SU-DHL-6 (cell line): Measurements from ENCODE around the gene KIF12.

ENCODE experiments used
- H2AFZ ChIP-seq: fragments of 200-600 bp; sonication (generic); 2 replicates; pipeline ENCODE4 v1.6.1; 2014; ENCODE audit warnings: low read depth, mild to moderate bottlenecking, moderate library complexity, mixed read lengths, antibody characterized with exemption, low read length; ENCODE audit not compliant: severe bottlenecking
- H3F3A ChIP-seq: fragments of 200-600 bp; shearing (Covaris generic); 2 replicates; pipeline ENCODE4 v1.6.0; 2016; ENCODE audit warnings: antibody characterized with exemption, mild to moderate bottlenecking; ENCODE audit not compliant: insufficient read depth
- H3K27ac ChIP-seq: fragments of 200-600 bp; sonication (generic); 2 replicates; pipeline ENCODE4 v1.5.1; 2016; ENCODE audit warnings: low read depth, mild to moderate bottlenecking, low read length, moderate library complexity, mixed read lengths
- H3K27me3 ChIP-seq: fragments of 200-600 bp; sonication (generic), shearing (Covaris generic); 2 replicates; pipeline ENCODE4 v1.6.0; 2014; ENCODE audit warnings: mild to moderate bottlenecking, low read length
- H3K36me3 ChIP-seq: fragments of 200-600 bp; sonication (generic); 2 replicates; pipeline ENCODE4 v1.6.1; 2014; ENCODE audit warnings: mild to moderate bottlenecking, low read length, mixed read lengths
- H3K4me2 ChIP-seq: fragments of 300-600, 200-600 bp; shearing (Covaris generic), sonication (generic); 2 replicates; pipeline ENCODE4 v1.6.0; 2014; ENCODE audit warnings: low read length, low read depth, mild to moderate bottlenecking; ENCODE audit not compliant: poor library complexity, severe bottlenecking
- H3K4me3 ChIP-seq: fragments of 200-600 bp; sonication (generic); 2 replicates; pipeline ENCODE4 v1.5.1; 2014; ENCODE audit warnings: antibody characterized with exemption, low read length, mild to moderate bottlenecking, mixed read lengths; ENCODE audit not compliant: insufficient read depth, poor library complexity, severe bottlenecking
- H3K79me2 ChIP-seq: fragments of 200-600 bp; sonication (generic); 2 replicates; pipeline ENCODE4 v1.6.1; 2014; ENCODE audit warnings: mild to moderate bottlenecking, low read length, moderate library complexity; ENCODE audit not compliant: insufficient read depth
- H3K9ac ChIP-seq: fragments of 200-600 bp; sonication (generic); 2 replicates; pipeline ENCODE4 v1.7.0; 2014; ENCODE audit warnings: mild to moderate bottlenecking, low read length
- H3K9me2 ChIP-seq: fragments of 200-600 bp; sonication (generic); replicated peaks from 2 replicates; pipeline ENCODE4 v1.6.1; 2014; ENCODE audit warnings: low read length; ENCODE audit not compliant: insufficient read depth
- H3K9me3 ChIP-seq: fragments of 200-600 bp; sonication (generic); 2 replicates; pipeline ENCODE4 v1.6.1; 2014; ENCODE audit warnings: low read length, mixed read lengths; ENCODE audit not compliant: insufficient read depth
- H4K20me1 ChIP-seq: fragments of 200-600 bp; sonication (generic); 2 replicates; pipeline ENCODE4 v1.6.1; 2014; ENCODE audit warnings: low read depth, mild to moderate bottlenecking, antibody characterized with exemption, low read length, moderate library complexity, mixed read lengths
- CTCF ChIP-seq: fragments of 200-600 bp; sonication (generic); IDR thresholded peaks from one replicate; pipeline ENCODE4 v1.5.1; 2017; ENCODE audit warnings: antibody characterized with exemption, mild to moderate bottlenecking, low read length, moderate library complexity; ENCODE audit not compliant: insufficient read depth, poor library complexity, severe bottlenecking
- EZH2phosphoT487 ChIP-seq: fragments of 200-600 bp; sonication (generic), shearing (Covaris generic); conservative IDR thresholded peaks from 2 replicates; pipeline ENCODE4 v1.6.1; 2018; ENCODE audit warnings: mild to moderate bottlenecking, antibody characterized with exemption, low read length, moderate library complexity, mixed read lengths

KIF12 gene

GRCh38 chr9:114061292-114061691 lies 37.8 kb downstream of the KIF12 start:
- Histone ChIP-seq H3K4me2 (no peak overlapping the region), H3K4me3 (no peak overlapping the region), H3F3A (no peaks in the 10 kb centered on the region), H3K79me2 (no peaks in the 10 kb centered on the region), H4K20me1 (no peaks in the 10 kb centered on the region), H3K9me2 (no peaks in the 10 kb centered on the region), H2AFZ (no peak overlapping the region), H3K27ac (no peak overlapping the region), H3K27me3 (no peaks in the 10 kb centered on the region), H3K9ac (no peak overlapping the region), H3K9me3 (no peaks in the 10 kb centered on the region), H3K36me3 (no peaks in the 10 kb centered on the region)
- TF ChIP-seq CTCF (no peak), EZH2phosphoT487 (no peak)

DNA sequence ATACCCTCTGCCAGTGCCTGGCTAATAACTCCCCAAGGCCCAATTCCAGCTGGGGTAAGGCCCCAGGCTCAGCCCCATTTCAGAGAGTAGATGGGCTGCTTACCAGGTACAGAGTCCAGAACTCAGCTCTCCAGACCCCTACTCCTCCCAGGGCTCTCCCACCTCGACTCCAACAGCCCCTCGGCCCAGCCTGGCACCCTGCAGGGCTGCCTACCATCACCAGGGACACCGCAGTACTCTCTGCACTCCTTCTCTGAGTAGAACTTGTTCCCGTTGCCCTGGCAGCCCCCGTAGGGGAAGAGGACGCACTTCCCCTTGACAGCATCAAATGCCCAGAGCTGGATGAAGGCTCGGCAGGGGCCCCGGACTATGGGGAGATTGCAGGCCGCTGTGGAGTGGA lies 38.4 kb downstream of the KIF12 start:
- Histone ChIP-seq H2AFZ (no peak overlapping the region), H3K9me3 (no peaks in the 10 kb centered on the region), H3K27me3 (no peaks in the 10 kb centered on the region), H4K20me1 (no peaks in the 10 kb centered on the region), H3K27ac (no peak overlapping the region), H3K4me3 (no peak overlapping the region), H3F3A (no peaks in the 10 kb centered on the region), H3K9ac (no peak overlapping the region), H3K4me2 (no peak overlapping the region), H3K9me2 (no peaks in the 10 kb centered on the region), H3K36me3 (no peaks in the 10 kb centered on the region), H3K79me2 (no peaks in the 10 kb centered on the region)
- TF ChIP-seq EZH2phosphoT487 (no peak), CTCF (no peak)

DNA sequence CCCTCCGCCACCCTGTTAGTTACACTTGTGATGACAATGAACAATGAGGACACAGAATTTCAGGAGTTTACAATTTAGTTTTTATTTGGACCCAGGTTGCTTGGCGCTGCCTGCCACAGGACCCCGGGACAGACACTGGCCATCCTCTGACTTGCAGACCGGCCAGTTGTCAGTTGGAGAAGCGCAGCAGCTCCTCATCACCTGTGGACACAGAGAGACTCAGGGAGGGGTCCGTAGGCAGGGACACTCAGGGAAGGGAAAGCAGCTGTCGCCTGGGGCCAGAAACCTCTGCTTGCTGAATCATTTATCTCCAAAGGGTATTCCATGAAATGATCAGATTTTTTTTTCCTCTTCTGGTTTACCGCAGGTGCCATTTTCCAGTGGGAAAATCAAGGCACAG lies 39.0 kb downstream of the KIF12 start:
- Histone ChIP-seq H3K79me2 (no peaks in the 10 kb centered on the region), H3K4me3 (no peak overlapping the region), H3K36me3 (no peaks in the 10 kb centered on the region), H3K9ac (no peak overlapping the region), H3F3A (no peaks in the 10 kb centered on the region), H2AFZ (no peak overlapping the region), H3K27me3 (no peaks in the 10 kb centered on the region), H3K27ac (no peak overlapping the region), H3K4me2 (no peak overlapping the region), H3K9me2 (no peaks in the 10 kb centered on the region), H3K9me3 (no peaks in the 10 kb centered on the region), H4K20me1 (no peaks in the 10 kb centered on the region)
- TF ChIP-seq CTCF (no peak), EZH2phosphoT487 (no peak)
